PC-9 (cell line): Measurements from ENCODE around the gene HS6ST3. TPM values are rescaled to one million over a fixed set of nuclear protein-coding genes. Genes with fewer than 3 reads are reported as not detected.

Experiments used
- BruUV-seq: library from RNA; stranded (reverse); fragments of 400-500 nt; replicated peaks from 2 replicates; lab custom pipeline; 2021; lab: Mats Ljungman, UMichigan
- CTCF ChIA-PET: fragments of 300-600 bp; sonication (Branson Sonifier 250); formaldehyde crosslinking; loops from one replicate; lab custom pipeline; 2022; ENCODE audit warnings: antibody characterized with exemption; lab: Charles Lee
- POLR2A ChIA-PET: fragments of 300-600 bp; sonication (Branson Sonifier 250); formaldehyde crosslinking; loops from one replicate; lab custom pipeline; 2022; ENCODE audit warnings: antibody characterized with exemption; ENCODE audit not compliant: unreplicated experiment; lab: Charles Lee
- DNase-seq, 2 experiments: peaks; one replicate each; pipeline versions ENCODE4 v3.0.0 to v3.0.0-alpha.2; 2015 to 2022; ENCODE audit warnings: mixed read lengths in 1 of 2
- H2AFZ ChIP-seq: fragments of 200-600 bp; sonication (generic); 2 replicates; pipeline ENCODE4 v1.8.1; 2017; ENCODE audit warnings: antibody characterized with exemption
- H3F3A ChIP-seq: fragments of 200-600 bp; sonication (generic); 2 replicates; pipeline ENCODE4 v1.8.1; 2017; ENCODE audit warnings: antibody characterized with exemption, mild to moderate bottlenecking, low read depth; ENCODE audit not compliant: insufficient read depth
- H3K27ac ChIP-seq: fragments of 200-600 bp; sonication (generic); 2 replicates; pipeline ENCODE4 v1.6.1; 2016; ENCODE audit warnings: mixed run types
- H3K27me3 ChIP-seq: fragments of 200-600 bp; sonication (generic); 2 replicates; pipeline ENCODE4 v1.6.1; 2016; ENCODE audit warnings: low read depth, mixed run types; ENCODE audit not compliant: insufficient read depth
- H3K36me3 ChIP-seq: fragments of 200-600 bp; sonication (generic); 2 replicates; pipeline ENCODE4 v1.6.1; 2016; ENCODE audit warnings: low read depth, mixed run types
- H3K4me1 ChIP-seq: fragments of 200-600 bp; sonication (generic); replicated peaks from 2 replicates; pipeline ENCODE4 v1.6.1; 2016; ENCODE audit warnings: mixed run types; ENCODE audit not compliant: insufficient read depth
- H3K4me2 ChIP-seq: fragments of 200-600 bp; sonication (generic); 2 replicates; pipeline ENCODE4 v1.6.1; 2017; ENCODE audit warnings: mixed run types
- H3K4me3 ChIP-seq: fragments of 200-600 bp; sonication (generic); 2 replicates; pipeline ENCODE4 v1.6.1; 2016; ENCODE audit warnings: mixed run types
- H3K79me2 ChIP-seq: fragments of 200-600 bp; sonication (generic); 2 replicates; pipeline ENCODE4 v1.6.1; 2017; ENCODE audit warnings: low read depth, mixed run types
- H3K9me2 ChIP-seq: fragments of 200-600 bp; sonication (generic); 2 replicates; pipeline ENCODE4 v1.8.1; 2017; ENCODE audit warnings: mild to moderate bottlenecking; ENCODE audit not compliant: insufficient read depth
- H3K9me3 ChIP-seq: fragments of 200-600 bp; sonication (generic); 2 replicates; pipeline ENCODE4 v1.8.1; 2016; ENCODE audit warnings: low read depth; ENCODE audit not compliant: insufficient read depth
- H4K20me1 ChIP-seq: fragments of 200-600 bp; sonication (generic); 2 replicates; pipeline ENCODE4 v1.8.1; 2017; ENCODE audit not compliant: insufficient read depth
- CTCF ChIP-seq: fragments of 200-600 bp; sonication (generic); conservative IDR thresholded peaks from 2 replicates; pipeline ENCODE4 v1.6.1; 2017; ENCODE audit warnings: mixed run types, antibody characterized with exemption, mild to moderate bottlenecking, moderate library complexity
- EZH2 ChIP-seq: fragments of 200-600 bp; sonication (generic); IDR thresholded peaks from 2 replicates; pipeline ENCODE4 v1.8.0; 2017; ENCODE audit warnings: antibody characterized with exemption, low read depth
- intact Hi-C: fragments of 100-400 bp; cut with micrococcal nuclease; formaldehyde crosslinking; loops from one replicate; pipeline ENCODE4 v1.10.0; 2022; ENCODE audit not compliant: unreplicated experiment
- total RNA-seq: library from RNA; stranded (reverse); gene quantifications from 2 replicates; pipeline ENCODE4 v1.2.3, GENCODE V29; 2021

The HS6ST3 gene
- total RNA-seq, 1 experiment from 2014 or later, result not detected

GRCh38 chr13:96214824-96215445 is 125.0 kb downstream of the HS6ST3 start:
- Histone ChIP-seq H3K79me2 (no peaks in the 10 kb centered on the region), H3K36me3 (no peaks in the 10 kb centered on the region), H3K27ac (no peak overlapping the region), H3K27me3 (no peaks in the 10 kb centered on the region), H3K4me3 (no peak overlapping the region), H3K4me1 (no peaks in the 10 kb centered on the region), H3K4me2 (no peak overlapping the region), H4K20me1 (no peaks in the 10 kb centered on the region), H3K9me2 (no peaks in the 10 kb centered on the region), H2AFZ (no peak overlapping the region), H3K9me3 (no peaks in the 10 kb centered on the region), H3F3A (no peaks in the 10 kb centered on the region)
- BruUV-seq, result no TSS peak
- no peak for TF ChIP-seq EZH2
- no peak for TF ChIP-seq CTCF
- ChIA-PET CTCF (no interaction called here), POLR2A (no interaction called here)
- DNase-seq, result no peak
- intact Hi-C loops, result no loop called here

- CTCF ChIA-PET, result no interaction called here
Observed at GRCh38 chr13:96216543-96216942, 126.6 kb downstream of the HS6ST3 start.

GRCh38 chr13:96218475-96218874 is 128.6 kb downstream of the HS6ST3 start:
- H3K4me1 ChIP-seq, result no peaks in the 10 kb centered on the region
- ChIA-PET POLR2A (no interaction called here), CTCF (no interaction called here)
- no peaks in the 10 kb centered on the region for H3K9me3 ChIP-seq
- no peak overlapping the region for H3K27ac ChIP-seq
- intact Hi-C loops, result no loop called here
- no peak overlapping the region for H3K4me3 ChIP-seq
- no peaks in the 10 kb centered on the region for H3F3A ChIP-seq
- no TSS peak for BruUV-seq
- no peaks in the 10 kb centered on the region for H3K36me3 ChIP-seq
- H3K4me2 ChIP-seq, result no peak overlapping the region
- no peak for TF ChIP-seq CTCF
- H2AFZ ChIP-seq, result no peak overlapping the region
- no peaks in the 10 kb centered on the region for H3K79me2 ChIP-seq
- H4K20me1 ChIP-seq, result no peaks in the 10 kb centered on the region
- no peaks in the 10 kb centered on the region for H3K9me2 ChIP-seq
- DNase-seq, result no peak
- no peaks in the 10 kb centered on the region for H3K27me3 ChIP-seq

More at GRCh38 chr13:96216543-96216942, 126.6 kb downstream of the HS6ST3 start:
- H4K20me1 ChIP-seq, result no peaks in the 10 kb centered on the region
- H3K9me3 ChIP-seq, result no peaks in the 10 kb centered on the region
- no peak overlapping the region for H3K4me2 ChIP-seq
- no peaks in the 10 kb centered on the region for H3K9me2 ChIP-seq
- no peaks in the 10 kb centered on the region for H3K79me2 ChIP-seq
- no peak overlapping the region for H3K4me3 ChIP-seq
- intact Hi-C loops, result no loop called here
- no peaks in the 10 kb centered on the region for H3K36me3 ChIP-seq
- no peaks in the 10 kb centered on the region for H3K4me1 ChIP-seq
- no peak overlapping the region for H2AFZ ChIP-seq
- DNase-seq, result no peak
- H3F3A ChIP-seq, result no peaks in the 10 kb centered on the region
- BruUV-seq, result no TSS peak
- no peaks in the 10 kb centered on the region for H3K27me3 ChIP-seq
- POLR2A ChIA-PET, result no interaction called here
- TF ChIP-seq EZH2 (no peak), CTCF (no peak)
- H3K27ac ChIP-seq, result no peak overlapping the region
